Measurements from ENCODE around the gene HEXB. TPM values are rescaled to one million over a fixed set of nuclear protein-coding genes. Genes with fewer than 3 reads are reported as not detected.
A peak's percentile ranks its signal among the peaks of the same experiment; 100 is the strongest.

Gene HEXB
- total RNA-seq, 1 experiment from 2014 or later = 56.3 TPM

GRCh38 chr5:74679966-74680365, 5.1 kb upstream of the HEXB start:
- peak overlapping the region in 1 of 3 experiments; percentile 26; a peak in 1 of 7 replicates for H3K27ac Mint-ChIP-seq
- Histone ChIP-seq H3K4me2 (ENCODE audit: insufficient read depth, insufficient read length, low read length) (no peak overlapping the region), H3K18ac (ENCODE audit: insufficient read length, low read depth, low read length) (no peak overlapping the region), H3T11ph (ENCODE audit: low read length) (no peak overlapping the region), H2AK5ac (ENCODE audit: insufficient read length, low read length) (no peak overlapping the region), H3K4ac (ENCODE audit: low read depth, low read length) (no peak overlapping the region), H4K5ac (ENCODE audit: insufficient read length, low read depth, low read length) (no peak overlapping the region), H3K14ac (ENCODE audit: insufficient read depth, low read length) (no peak overlapping the region), H3K27ac (ENCODE audit: insufficient read length, low read depth, low read length) (no peak overlapping the region), H2AFZ (ENCODE audit: low read length) (peak overlapping the region; percentile 45), H3K79me2 (ENCODE audit: insufficient read depth, low read length) (no peaks in the 10 kb centered on the region), H3K27me3 (ENCODE audit: insufficient read depth, low read length) (no peaks in the 10 kb centered on the region), H4K20me1 (ENCODE audit: control insufficient read depth, insufficient read depth, insufficient read length) (no peaks in the 10 kb centered on the region), H4K8ac (replicated peaks; ENCODE audit: insufficient read length, low read depth, low read length) (no peak overlapping the region), H2BK20ac (ENCODE audit: low read depth, low read length, poor library complexity, severe bottlenecking) (no peak overlapping the region), H2BK120ac (ENCODE audit: low read depth, low read length, poor library complexity, severe bottlenecking) (no peak overlapping the region), H3K9ac (ENCODE audit: extremely low read depth, insufficient read length, low read length) (no peak overlapping the region), H3K9me3 (ENCODE audit: control insufficient read depth, low read depth, low read length) (no peaks in the 10 kb centered on the region), H4K91ac (ENCODE audit: insufficient read length, low read depth, low read length) (no peak overlapping the region), H3K4me1 (ENCODE audit: insufficient read depth, low read length) (no peaks in the 10 kb centered on the region), H2BK5ac (ENCODE audit: insufficient read length, low read length) (no peak overlapping the region), H2BK12ac (ENCODE audit: insufficient read length, low read depth, low read length) (no peak overlapping the region), H3K79me1 (ENCODE audit: insufficient read depth, low read depth, low read length, poor library complexity, severe bottlenecking) (no peaks in the 10 kb centered on the region), H3K56ac (ENCODE audit: insufficient read length, low read depth, low read length) (no peak overlapping the region), H3K23me2 (ENCODE audit: insufficient read length, low read depth, low read length, poor library complexity, severe bottlenecking) (no peaks in the 10 kb centered on the region), H2BK15ac (ENCODE audit: low read depth, low read length) (no peak overlapping the region), H3K23ac (ENCODE audit: insufficient read length, low read depth, low read length) (no peak overlapping the region)
- H3K9me3 Mint-ChIP-seq = no peaks in the 10 kb centered on the region
- no CpG with 5 or more reads among the region's 4 CpGs for WGBS (ENCODE audit: extremely low coverage, insufficient read length, low lambda C conversion rate)
- H3K36me3 Mint-ChIP-seq (ENCODE audit: insufficient read depth in 1 of 3, low read depth in 3 of 3) = no peaks in the 10 kb centered on the region
- H3K27me3 Mint-ChIP-seq (ENCODE audit: low read depth) = no peaks in the 10 kb centered on the region; the same call in 1 of the 2 replicates
- H3K4me1 Mint-ChIP-seq = peaks cover 13% of the 10 kb centered on the region in 2 experiments
- no peak overlapping the region for H3K4me3 Mint-ChIP-seq
- DNase-seq = no peak
- no peak for TF ChIP-seq CTCF (conservative IDR thresholded peaks at IDR 0.05)

Data from H9 (cell line).